B cell (primary cell): ENCODE measurements around the gene KLK7.
"Not testable (repeated sequence)": the region's sequence is repeated elsewhere in the genome, so short reads cannot be mapped to it uniquely, and the experiment has no call there.

Experiments
- EZH2 ChIP-seq: IDR thresholded peaks from 2 replicates; pipeline ENCODE4 v1.6.1; 2012; ENCODE audit warnings: borderline replicate concordance, low read depth, mild to moderate bottlenecking, moderate library complexity, low read length; ENCODE audit not compliant: insufficient read depth, poor library complexity, severe bottlenecking
- TF ChIP-seq, protein P1 (sequence below): fragments of 200-600 bp; IDR thresholded peaks from one replicate; pipeline ENCODE4 v1.8.0; 2022; ENCODE audit warnings: antibody characterized with exemption, mild to moderate bottlenecking

DNA sequence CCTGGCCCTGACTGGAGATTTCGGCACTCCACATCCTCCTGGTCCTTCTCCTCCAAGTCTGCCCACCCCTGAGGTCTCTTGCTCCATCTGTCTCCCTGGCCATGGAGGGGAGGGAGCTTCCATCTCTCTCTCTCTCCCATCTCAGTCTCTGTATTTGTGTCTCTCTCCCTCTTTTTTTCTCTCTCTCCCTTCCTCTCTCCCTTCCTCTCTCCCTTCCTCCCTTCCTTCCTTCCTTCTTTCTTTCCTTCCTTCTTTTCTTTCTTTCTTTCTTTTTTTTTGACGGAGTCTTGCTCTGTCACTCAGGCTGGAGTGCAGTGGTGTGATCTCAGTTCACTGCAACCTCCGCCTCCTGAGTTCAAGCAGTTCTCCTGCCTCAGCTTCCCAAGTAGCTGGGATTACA lies 13.9 kb downstream of the KLK7 start:
- TF ChIP-seq, protein P1, sequence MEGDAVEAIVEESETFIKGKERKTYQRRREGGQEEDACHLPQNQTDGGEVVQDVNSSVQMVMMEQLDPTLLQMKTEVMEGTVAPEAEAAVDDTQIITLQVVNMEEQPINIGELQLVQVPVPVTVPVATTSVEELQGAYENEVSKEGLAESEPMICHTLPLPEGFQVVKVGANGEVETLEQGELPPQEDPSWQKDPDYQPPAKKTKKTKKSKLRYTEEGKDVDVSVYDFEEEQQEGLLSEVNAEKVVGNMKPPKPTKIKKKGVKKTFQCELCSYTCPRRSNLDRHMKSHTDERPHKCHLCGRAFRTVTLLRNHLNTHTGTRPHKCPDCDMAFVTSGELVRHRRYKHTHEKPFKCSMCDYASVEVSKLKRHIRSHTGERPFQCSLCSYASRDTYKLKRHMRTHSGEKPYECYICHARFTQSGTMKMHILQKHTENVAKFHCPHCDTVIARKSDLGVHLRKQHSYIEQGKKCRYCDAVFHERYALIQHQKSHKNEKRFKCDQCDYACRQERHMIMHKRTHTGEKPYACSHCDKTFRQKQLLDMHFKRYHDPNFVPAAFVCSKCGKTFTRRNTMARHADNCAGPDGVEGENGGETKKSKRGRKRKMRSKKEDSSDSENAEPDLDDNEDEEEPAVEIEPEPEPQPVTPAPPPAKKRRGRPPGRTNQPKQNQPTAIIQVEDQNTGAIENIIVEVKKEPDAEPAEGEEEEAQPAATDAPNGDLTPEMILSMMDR = not testable (repeated sequence)
- not testable (repeated sequence) for TF ChIP-seq EZH2
